GM12878 (cell line): ENCODE data around the gene CRAMP1. TPM values are rescaled to one million over a fixed set of nuclear protein-coding genes. Genes with fewer than 3 reads are reported as not detected.

Source experiments
- ATAC-seq: fragments of 200-7000 bp; cut with Tn5 transposase; 3 replicates; pipeline ENCODE4 v1.9.1; 2020; ENCODE audit warnings: mild to moderate bottlenecking, moderate library complexity
- BruUV-seq: library from RNA; stranded (reverse); fragments of 400-500 nt; replicated peaks from 2 replicates; lab custom pipeline; 2021; lab: Mats Ljungman, UMichigan
- CTCF ChIA-PET: fragments of 300-600 bp; sonication (Branson Sonifier 250); formaldehyde crosslinking; extraction: SDS; loops from one replicate; lab custom pipeline; 2021; ENCODE audit warnings: inconsistent platforms; lab: Yijun Ruan, JAX
- POLR2A ChIA-PET: fragments of 350-600 bp; formaldehyde crosslinking; extraction: SDS; loops from one replicate; lab custom pipeline; 2021; ENCODE audit warnings: inconsistent platforms; lab: Charles Lee
- RAD21 ChIA-PET: fragments of 300-600 bp; sonication (Branson Sonifier 250); formaldehyde crosslinking; loops from one replicate; lab custom pipeline; 2023; ENCODE audit warnings: antibody characterized with exemption; ENCODE audit not compliant: unreplicated experiment; lab: Charles Lee
- SMC1A ChIA-PET: fragments of 300-600 bp; sonication (Branson Sonifier 250); formaldehyde crosslinking; loops from one replicate; lab custom pipeline; 2023; ENCODE audit not compliant: unreplicated experiment, uncharacterized antibody; lab: Charles Lee
- DNase-seq: peaks from one replicate; pipeline ENCODE4 v3.0.0-alpha.2; 2011; ENCODE audit warnings: low read depth, low spot score
- FAIRE-seq: peaks from 3 replicates; lab custom pipeline; 2011; peaks lifted over from hg19 to GRCh38; lab: Jason Lieb, UNC
- H2AFZ ChIP-seq: 2 replicates; pipeline ENCODE4 v1.6.0; 2011; ENCODE audit warnings: low read depth, low read length, control low read depth; ENCODE audit not compliant: control insufficient read depth
- H3K27ac ChIP-seq: 2 replicates; pipeline ENCODE4 v1.5.1; 2011; ENCODE audit warnings: control low read depth; ENCODE audit not compliant: control insufficient read depth, insufficient read depth
- H3K27me3 ChIP-seq, 2 experiments: replicated peaks in 1 of 2; 2 replicates each; pipeline versions ENCODE4 v1.6.0 to v1.6.1; 2011; ENCODE audit warnings: low read length in 1 of 2; ENCODE audit not compliant: control insufficient read depth in 2 of 2, insufficient read depth in 2 of 2
- H3K36me3 ChIP-seq, 2 experiments: 2 replicates each; pipeline ENCODE4 v1.5.1; 2011; ENCODE audit warnings: low read length in 1 of 2; ENCODE audit not compliant: control insufficient read depth in 2 of 2, insufficient read depth in 2 of 2
- H3K4me1 ChIP-seq: 2 replicates; pipeline ENCODE4 v1.6.1; 2011; ENCODE audit warnings: mild to moderate bottlenecking, low read length, moderate library complexity, mixed read lengths; ENCODE audit not compliant: control insufficient read depth, insufficient read depth
- H3K4me2 ChIP-seq: 2 replicates; pipeline ENCODE4 v1.6.0; 2011; ENCODE audit warnings: control low read depth; ENCODE audit not compliant: control insufficient read depth, insufficient read depth
- H3K4me3 ChIP-seq: fragments of 200-600 bp; sonication (generic); 2 replicates; pipeline ENCODE4 v1.5.1; 2016
- H3K79me2 ChIP-seq: 2 replicates; pipeline ENCODE4 v1.6.0; 2011; ENCODE audit warnings: low read length; ENCODE audit not compliant: control insufficient read depth, insufficient read depth
- H3K9ac ChIP-seq: 2 replicates; pipeline ENCODE4 v1.8.0; 2011; ENCODE audit warnings: low read length, control low read depth, mixed read lengths; ENCODE audit not compliant: control insufficient read depth, insufficient read depth
- H3K9me3 ChIP-seq: replicated peaks from 3 replicates; pipeline ENCODE4 v1.5.1; 2011; ENCODE audit warnings: mild to moderate bottlenecking, low read length; ENCODE audit not compliant: control insufficient read depth, insufficient read depth
- H4K20me1 ChIP-seq: 2 replicates; pipeline ENCODE4 v1.6.0; 2011; ENCODE audit not compliant: control insufficient read depth, insufficient read depth
- ASH2L ChIP-seq: fragments of 300-600, 200-600 bp; sonication (generic); IDR thresholded peaks from 2 replicates; pipeline ENCODE4 v1.6.1; 2017; ENCODE audit warnings: low read depth, mild to moderate bottlenecking, borderline replicate concordance
- BHLHE40 ChIP-seq, 2 experiments: fragments of 450-650 bp in 1 of 2; IDR thresholded peaks; 2 replicates each; pipeline ENCODE4 v1.6.1; 2011 to 2017; ENCODE audit warnings: low read depth in 2 of 2, borderline replicate concordance in 1 of 2, improper control_type of control experiment in 1 of 2, low read length in 1 of 2, mild to moderate bottlenecking in 1 of 2
- CBX3 ChIP-seq: fragments of 200-600 bp; sonication (generic); IDR thresholded peaks from 2 replicates; pipeline ENCODE4 v1.6.1; 2016; ENCODE audit warnings: low read depth, borderline replicate concordance
- CHD4 ChIP-seq: fragments of 200-600 bp; sonication (generic); IDR thresholded peaks from 2 replicates; pipeline ENCODE4 v1.6.1; 2016; ENCODE audit warnings: mild to moderate bottlenecking
- CREM ChIP-seq: IDR thresholded peaks from 2 replicates; pipeline ENCODE4 v1.6.1; 2014; ENCODE audit warnings: antibody characterized with exemption, low read depth
- IKZF2 ChIP-seq, 2 experiments: fragments of 450-650 bp; IDR thresholded peaks; 2 replicates each; pipeline ENCODE4 v1.6.1; 2017; ENCODE audit warnings: mild to moderate bottlenecking in 2 of 2, moderate library complexity in 2 of 2
- RAD21 ChIP-seq: IDR thresholded peaks from 2 replicates; pipeline ENCODE4 v1.6.1; 2011; ENCODE audit warnings: mild to moderate bottlenecking, low read depth, low read length, moderate library complexity; ENCODE audit not compliant: insufficient read depth
- RBBP5 ChIP-seq: fragments of 200-600 bp; sonication (generic); conservative IDR thresholded peaks from 2 replicates; pipeline ENCODE4 v1.6.1; 2016
- SIN3A ChIP-seq: IDR thresholded peaks from 2 replicates; pipeline ENCODE4 v1.6.1; 2012; ENCODE audit warnings: low read depth, low read length, improper control_type of control experiment
- SIX5 ChIP-seq: IDR thresholded peaks from 2 replicates; pipeline ENCODE4 v1.6.1; 2011; ENCODE audit warnings: mild to moderate bottlenecking, low read depth, low read length, moderate library complexity; ENCODE audit not compliant: severe bottlenecking
- YBX1 ChIP-seq: fragments of 450-650 bp; IDR thresholded peaks from 2 replicates; pipeline ENCODE4 v1.6.1; 2016; ENCODE audit warnings: antibody characterized with exemption
- ZNF274 ChIP-seq: IDR thresholded peaks from one replicate; pipeline ENCODE4 v1.8.0; 2011; ENCODE audit not compliant: insufficient read length, insufficient read depth
- ZSCAN29 ChIP-seq: fragments of 450-650 bp; IDR thresholded peaks from 2 replicates; pipeline ENCODE4 v1.6.1; 2017; ENCODE audit warnings: mild to moderate bottlenecking, moderate library complexity
- WGBS: methylation state at CpG from one replicate; pipeline ENCODE4 v1.1.6; 2016; ENCODE audit warnings: low lambda C conversion rate; ENCODE audit not compliant: insufficient replicate concordance, insufficient coverage; ENCODE audit errors: missing lambda C conversion rate; 5-methylcytosine and 5-hydroxymethylcytosine counted together
- in situ Hi-C: fragments of 300-500 bp; cut with MboI; formaldehyde crosslinking; loops from 9 replicates; pipeline ENCODE4 v1.14.3; 2018; ENCODE audit warnings: mixed read lengths
- intact Hi-C: fragments of 100-400 bp; cut with micrococcal nuclease; formaldehyde crosslinking; loops from one replicate; pipeline ENCODE4 v1.14.2; 2022; ENCODE audit not compliant: unreplicated experiment
- polyA plus RNA-seq, 11 experiments: library from polyadenylated mRNA; depleted of rRNA in 4 of 11; unstranded in 6 of 11; stranded (reverse) in 5 of 11; fragments of >200 nt; fragmentation: Nextera tagmentation in 4 of 11; fragmentation: Illumina TruSeq in 1 of 11; extraction: Ambion mirVana in 4 of 11; extraction: Trizol in 1 of 11; gene quantifications; 1 replicate in 1 of 11; 2 replicates in 10 of 11; pipeline versions ENCODE4 v1.2.1 to v1.2.3, GENCODE V29; 2011 to 2016; ENCODE audit warnings: inconsistent platforms in 2 of 11, missing spikeins in 2 of 11, low read depth in 1 of 11
- total RNA-seq, 4 experiments: library from RNA; depleted of rRNA in 3 of 4; stranded (reverse); fragments of >200 nt in 3 of 4; fragmentation: Illumina TruSeq in 1 of 4; extraction: Trizol in 1 of 4; gene quantifications; 2 replicates each; pipeline versions ENCODE4 v1.2.1 to v1.2.3, GENCODE V29; 2013 to 2021
- TF ChIP-seq, protein P1 (sequence below): fragments of 450-650 bp; IDR thresholded peaks from 2 replicates; pipeline ENCODE4 v1.6.1; 2014; ENCODE audit warnings: mild to moderate bottlenecking
- TF ChIP-seq, protein P2 (sequence below): fragments of 450-650 bp; IDR thresholded peaks from 2 replicates; pipeline ENCODE4 v1.6.1; 2018; ENCODE audit warnings: mild to moderate bottlenecking, low read depth, moderate library complexity; ENCODE audit not compliant: partially characterized antibody
- TF ChIP-seq, protein P3 (sequence below): IDR thresholded peaks from 2 replicates; pipeline ENCODE4 v1.6.1; 2011; ENCODE audit warnings: low read depth, mild to moderate bottlenecking, low read length, moderate library complexity, borderline replicate concordance; ENCODE audit errors: extremely low read depth

Gene CRAMP1
- total and polyA plus RNA-seq, 10 of the 15 experiments (the other 5 are each of a cell fraction or from before 2014, with no cell fraction given): 0.37 to 9.8 (median 3.9) TPM

DNA sequence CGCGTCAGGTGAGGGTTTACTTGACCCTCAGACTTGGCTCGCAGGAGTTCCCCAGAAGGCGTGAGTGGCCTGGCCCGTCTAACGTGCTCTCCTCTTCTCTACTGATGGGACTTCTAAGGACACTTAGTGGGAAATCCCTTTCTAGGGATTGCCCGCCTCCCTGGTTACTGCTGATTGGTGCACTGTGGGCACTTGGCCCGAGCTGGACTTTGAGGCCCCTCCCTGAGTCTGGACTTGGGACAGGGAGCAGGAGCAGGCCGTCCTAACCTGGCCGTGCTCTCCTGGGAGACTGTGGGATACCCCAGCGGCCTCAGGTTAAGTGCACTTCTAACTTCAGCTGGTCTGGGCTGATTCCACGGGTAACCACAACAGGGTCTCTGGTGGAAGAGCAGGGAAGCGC lies 15.0 kb upstream of the CRAMP1 start:
- no peak overlapping the region for H3K4me2 ChIP-seq
- TF ChIP-seq CBX3 (no peak), SIN3A (no peak), CREM (no peak), CHD4 (no peak), ZSCAN29 (no peak), SIX5 (no peak), ZNF274 (no peak), IKZF2 (IDR thresholded peaks at IDR 0.05) (no peak), YBX1 (no peak), RAD21 (no peak), ASH2L (no peak), RBBP5 (no peak), BHLHE40 (IDR thresholded peaks at IDR 0.05; ENCODE audit: borderline replicate concordance in 1 of 2, low read depth in 2 of 2, low read length in 1 of 2) (no peak)
- TF ChIP-seq, protein P1, sequence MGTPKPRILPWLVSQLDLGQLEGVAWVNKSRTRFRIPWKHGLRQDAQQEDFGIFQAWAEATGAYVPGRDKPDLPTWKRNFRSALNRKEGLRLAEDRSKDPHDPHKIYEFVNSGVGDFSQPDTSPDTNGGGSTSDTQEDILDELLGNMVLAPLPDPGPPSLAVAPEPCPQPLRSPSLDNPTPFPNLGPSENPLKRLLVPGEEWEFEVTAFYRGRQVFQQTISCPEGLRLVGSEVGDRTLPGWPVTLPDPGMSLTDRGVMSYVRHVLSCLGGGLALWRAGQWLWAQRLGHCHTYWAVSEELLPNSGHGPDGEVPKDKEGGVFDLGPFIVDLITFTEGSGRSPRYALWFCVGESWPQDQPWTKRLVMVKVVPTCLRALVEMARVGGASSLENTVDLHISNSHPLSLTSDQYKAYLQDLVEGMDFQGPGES: no peak
- TF ChIP-seq, protein P2, sequence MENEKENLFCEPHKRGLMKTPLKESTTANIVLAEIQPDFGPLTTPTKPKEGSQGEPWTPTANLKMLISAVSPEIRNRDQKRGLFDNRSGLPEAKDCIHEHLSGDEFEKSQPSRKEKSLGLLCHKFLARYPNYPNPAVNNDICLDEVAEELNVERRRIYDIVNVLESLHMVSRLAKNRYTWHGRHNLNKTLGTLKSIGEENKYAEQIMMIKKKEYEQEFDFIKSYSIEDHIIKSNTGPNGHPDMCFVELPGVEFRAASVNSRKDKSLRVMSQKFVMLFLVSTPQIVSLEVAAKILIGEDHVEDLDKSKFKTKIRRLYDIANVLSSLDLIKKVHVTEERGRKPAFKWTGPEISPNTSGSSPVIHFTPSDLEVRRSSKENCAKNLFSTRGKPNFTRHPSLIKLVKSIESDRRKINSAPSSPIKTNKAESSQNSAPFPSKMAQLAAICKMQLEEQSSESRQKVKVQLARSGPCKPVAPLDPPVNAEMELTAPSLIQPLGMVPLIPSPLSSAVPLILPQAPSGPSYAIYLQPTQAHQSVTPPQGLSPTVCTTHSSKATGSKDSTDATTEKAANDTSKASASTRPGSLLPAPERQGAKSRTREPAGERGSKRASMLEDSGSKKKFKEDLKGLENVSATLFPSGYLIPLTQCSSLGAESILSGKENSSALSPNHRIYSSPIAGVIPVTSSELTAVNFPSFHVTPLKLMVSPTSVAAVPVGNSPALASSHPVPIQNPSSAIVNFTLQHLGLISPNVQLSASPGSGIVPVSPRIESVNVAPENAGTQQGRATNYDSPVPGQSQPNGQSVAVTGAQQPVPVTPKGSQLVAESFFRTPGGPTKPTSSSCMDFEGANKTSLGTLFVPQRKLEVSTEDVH: no peak
- TF ChIP-seq, protein P3, sequence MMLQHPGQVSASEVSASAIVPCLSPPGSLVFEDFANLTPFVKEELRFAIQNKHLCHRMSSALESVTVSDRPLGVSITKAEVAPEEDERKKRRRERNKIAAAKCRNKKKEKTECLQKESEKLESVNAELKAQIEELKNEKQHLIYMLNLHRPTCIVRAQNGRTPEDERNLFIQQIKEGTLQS: no peak
- no TSS peak for BruUV-seq
- WGBS: 76% methylated on average over 10 of the region's 13 CpGs
- ChIA-PET SMC1A (no interaction called here), POLR2A (no interaction called here), RAD21 (no interaction called here), CTCF (no interaction called here)
- no peaks in the 10 kb centered on the region for H3K4me1 ChIP-seq
- H3K36me3 ChIP-seq: no peaks in the 10 kb centered on the region
- no peak for ATAC-seq
- no peak for DNase-seq
- no peak for FAIRE-seq
- H3K9me3 ChIP-seq: no peaks in the 10 kb centered on the region
- H4K20me1 ChIP-seq: no peaks in the 10 kb centered on the region
- in situ Hi-C loops: no loop called here
- H3K79me2 ChIP-seq: no peaks in the 10 kb centered on the region
- intact Hi-C loops: no loop called here
- H2AFZ ChIP-seq: no peak overlapping the region
- H3K9ac ChIP-seq: no peak overlapping the region
- no peaks in the 10 kb centered on the region for H3K27me3 ChIP-seq
- no peak overlapping the region for H3K27ac ChIP-seq
- H3K4me3 ChIP-seq: no peak overlapping the region
